HL-60 (cell line): ENCODE results near the gene ZNF609.
"Not testable (repeated sequence)": the region's sequence is repeated elsewhere in the genome, so short reads cannot be mapped to it uniquely, and the experiment has no call there.

Experiments
- DNase-seq, 2 experiments: peaks; one replicate each; pipeline ENCODE4 v3.0.0-alpha.2; 2010 to 2020; ENCODE audit warnings: low read depth in 1 of 2, low spot score in 1 of 2
- H3K27ac ChIP-seq: fragments of 250-450 bp; sonication (Bioruptor Pico); replicated peaks from 2 replicates; pipeline ENCODE4 v1.5.1; 2020; ENCODE audit warnings: mild to moderate bottlenecking, moderate library complexity
- H3K27me3 ChIP-seq: fragments of 250-450 bp; sonication (Bioruptor Pico); 2 replicates; pipeline ENCODE4 v1.5.1; 2021; ENCODE audit warnings: mild to moderate bottlenecking, moderate library complexity; ENCODE audit not compliant: insufficient read depth, poor library complexity, severe bottlenecking
- H3K4me3 ChIP-seq: replicated peaks from 2 replicates; pipeline ENCODE4 v1.5.1; 2011; ENCODE audit warnings: mild to moderate bottlenecking, control low read depth, low read length; ENCODE audit not compliant: insufficient read depth
- CTCF ChIP-seq: IDR thresholded peaks from one replicate; pipeline ENCODE4 v1.5.1; 2011; ENCODE audit warnings: low read length, control low read depth, inconsistent platforms; ENCODE audit not compliant: insufficient read depth
- GABPA ChIP-seq: IDR thresholded peaks from 2 replicates; pipeline ENCODE4 v1.6.1; 2012; ENCODE audit warnings: low read depth
- POLR2AphosphoS5 ChIP-seq: IDR thresholded peaks from 2 replicates; pipeline ENCODE4 v1.6.1; 2012; ENCODE audit warnings: low read depth
- REST ChIP-seq: IDR thresholded peaks from 2 replicates; pipeline ENCODE4 v1.6.1; 2012; ENCODE audit warnings: low read depth; ENCODE audit not compliant: insufficient replicate concordance
- SPI1 ChIP-seq: IDR thresholded peaks from 2 replicates; pipeline ENCODE4 v1.6.1; 2012; ENCODE audit warnings: low read depth, mild to moderate bottlenecking, borderline replicate concordance

The ZNF609 gene

GRCh38 chr15:64636556-64636955, 176.2 kb downstream of the ZNF609 start:
- no peak overlapping the region for H3K27ac ChIP-seq
- DNase-seq = no peak
- H3K4me3 ChIP-seq = no peak overlapping the region
- no peaks in the 10 kb centered on the region for H3K27me3 ChIP-seq
- TF ChIP-seq POLR2AphosphoS5 = no peak
- TF ChIP-seq CTCF = no peak
- TF ChIP-seq GABPA = no peak
- TF ChIP-seq REST = no peak
- no peak for TF ChIP-seq SPI1

GRCh38 chr15:64637412-64637811, 177.0 kb downstream of the ZNF609 start:
- Histone ChIP-seq H3K4me3 (no peak overlapping the region), H3K27me3 (no peaks in the 10 kb centered on the region), H3K27ac (no peak overlapping the region)
- DNase-seq = no peak
- TF ChIP-seq SPI1 (no peak), GABPA (no peak), POLR2AphosphoS5 (no peak), CTCF (no peak), REST (no peak)

GRCh38 chr15:64639744-64640143, 179.4 kb downstream of the ZNF609 start:
- not testable (repeated sequence) for H3K4me3 ChIP-seq, H3K27me3 ChIP-seq
- peak overlapping the region; percentile 82 for H3K27ac ChIP-seq
- peak; percentile 95 for TF ChIP-seq SPI1
- DNase-seq = peak in 1 of 2 experiments; percentile 73

- peak in 1 of 2 experiments; percentile 38 for DNase-seq
- no peak for TF ChIP-seq CTCF
- no peak for TF ChIP-seq REST
- no peak for TF ChIP-seq GABPA
- no peak for TF ChIP-seq SPI1
- TF ChIP-seq POLR2AphosphoS5 = no peak
- H3K4me3 ChIP-seq = no peak overlapping the region
- H3K27ac ChIP-seq = peak overlapping the region; percentile 82
- no peaks in the 10 kb centered on the region for H3K27me3 ChIP-seq
These were observed 179.9 kb downstream of the ZNF609 start for GRCh38 chr15:64640146-64640871.
